Spleen (tissue), 7 donors: Measurements from ENCODE around the gene ATP9A.

ENCODE experiments used
- CTCF ChIP-seq, 11 experiments: fragments of 200-600 bp in 7 of 11; fragments of 450-650 bp in 4 of 11; sonication (generic) in 4 of 11; IDR thresholded peaks in 8 of 11; conservative IDR thresholded peaks in 3 of 11; 1 replicate in 7 of 11; 2 replicates in 4 of 11; pipeline versions ENCODE4 v1.4.0 to v1.8.0; 2016 to 2021; ENCODE audit warnings: antibody characterized with exemption in 11 of 11, inconsistent platforms in 4 of 11, mild to moderate bottlenecking in 1 of 11
- POLR2A ChIP-seq, 3 donors: fragments of 450-650 bp; IDR thresholded peaks; one replicate each; pipeline ENCODE4 v1.5.1; 2017; ENCODE audit warnings: antibody characterized with exemption in 3 of 3, mild to moderate bottlenecking in 1 of 3
- POLR2AphosphoS5 ChIP-seq, 3 donors: sonication (generic); formaldehyde crosslinking; IDR thresholded peaks; one replicate each; pipeline ENCODE4 v1.5.1; 2017; ENCODE audit warnings: antibody characterized with exemption in 3 of 3
- donor health status: DM: no; HTN: no; CAD: no; lungs with moderate emphysema.
- donor health status: DM: no; HTN: no; CAD: no.
- donor health status: DM: no; HTN: no; CAD: no.

- TF ChIP-seq POLR2AphosphoS5 (IDR thresholded peaks at IDR 0.05): no peak
- TF ChIP-seq CTCF (IDR thresholded peaks at IDR 0.05 in 8 of 11, conservative IDR thresholded peaks at IDR 0.05 in 3 of 11): no peak
- no peak for TF ChIP-seq POLR2A (IDR thresholded peaks at IDR 0.05)
These were observed 17.3 kb downstream of the ATP9A start for GRCh38 chr20:51750770-51751388.
